Measurements from ENCODE around the gene ARID4A.

ARID4A gene

GRCh38 chr14:58281969-58282368 lies 16.4 kb upstream of the ARID4A start:
- Histone ChIP-seq H3K4me3 (ENCODE audit: insufficient read depth in 1 of 2, low read depth in 1 of 2, low read length in 2 of 2) (peak overlapping the region in 1 of 2 experiments; percentile 19), H4K91ac (ENCODE audit: low read length) (no peak overlapping the region)

GRCh38 chr14:58282925-58283593 lies 15.3 kb upstream of the ARID4A start:
- H2BK5ac ChIP-seq (ENCODE audit: low read depth, low read length, poor library complexity, severe bottlenecking): no peak overlapping the region
- peaks cover 13 to 75% of the 10 kb centered on the region in 2 experiments for H3K36me3 ChIP-seq (ENCODE audit: control insufficient read depth in 1 of 2, insufficient read depth in 2 of 2, low read depth in 1 of 2, low read length in 2 of 2)
- H3K18ac ChIP-seq (ENCODE audit: low read depth in 1 of 2, low read length in 2 of 2): no peak overlapping the region
- peak overlapping the region; percentile 28 for H3K27ac ChIP-seq (ENCODE audit: low read length, poor library complexity, severe bottlenecking)
- no peak overlapping the region for H3K4ac ChIP-seq (ENCODE audit: low read depth in 1 of 2, low read length in 2 of 2)
- H3K23ac ChIP-seq (ENCODE audit: low read length in 2 of 2): no peak overlapping the region
- peaks cover 5% of the 10 kb centered on the region for H3K79me1 ChIP-seq (replicated peaks; ENCODE audit: low read length, poor library complexity, severe bottlenecking)
- H3K14ac ChIP-seq (ENCODE audit: low read length in 2 of 2): no peak overlapping the region
- H2AK5ac ChIP-seq (ENCODE audit: low read length, severe bottlenecking): no peak overlapping the region
- DNase-seq: no peak
- no peak overlapping the region for H3K9ac ChIP-seq (ENCODE audit: low read length)
- no peak overlapping the region for H2AFZ ChIP-seq (ENCODE audit: low read depth, low read length)
- no peak overlapping the region for H4K8ac ChIP-seq (ENCODE audit: low read length)
- H2BK12ac ChIP-seq (ENCODE audit: low read length in 2 of 2): no peak overlapping the region
- no peak overlapping the region for H2BK15ac ChIP-seq (ENCODE audit: low read depth, poor library complexity, severe bottlenecking)
- H3K9me3 ChIP-seq (ENCODE audit: control insufficient read depth, low read length): no peaks in the 10 kb centered on the region
- WGBS: 89% methylated on average over 3 of the region's 4 CpGs
- H3K4me1 ChIP-seq (ENCODE audit: control insufficient read depth, insufficient read depth, low read depth, low read length): peaks cover 5% of the 10 kb centered on the region
- no peaks in the 10 kb centered on the region for H3K27me3 ChIP-seq (ENCODE audit: control insufficient read depth in 1 of 2, insufficient read depth in 1 of 2, low read length in 2 of 2)
- no peak overlapping the region for H3K4me2 ChIP-seq (ENCODE audit: low read length, poor library complexity, severe bottlenecking)
- no peak overlapping the region for H2BK120ac ChIP-seq (ENCODE audit: low read depth, low read length)
- H4K91ac ChIP-seq (ENCODE audit: low read length): no peak overlapping the region
- H3K4me3 ChIP-seq (ENCODE audit: insufficient read depth in 1 of 2, low read depth in 1 of 2, low read length in 2 of 2): no peak overlapping the region

More at GRCh38 chr14:58281969-58282368, 16.4 kb upstream of the ARID4A start:
- H2AFZ ChIP-seq (ENCODE audit: low read depth, low read length): no peak overlapping the region
- H4K8ac ChIP-seq (ENCODE audit: low read length): no peak overlapping the region
- no peaks in the 10 kb centered on the region for H3K27me3 ChIP-seq (ENCODE audit: control insufficient read depth in 1 of 2, insufficient read depth in 1 of 2, low read length in 2 of 2)
- H2BK120ac ChIP-seq (ENCODE audit: low read depth, low read length): no peak overlapping the region
- H2AK5ac ChIP-seq (ENCODE audit: low read length, severe bottlenecking): no peak overlapping the region
- H3K4me1 ChIP-seq (ENCODE audit: control insufficient read depth, insufficient read depth, low read depth, low read length): peaks cover 6% of the 10 kb centered on the region
- H2BK15ac ChIP-seq (ENCODE audit: low read depth, poor library complexity, severe bottlenecking): no peak overlapping the region
- H3K27ac ChIP-seq (ENCODE audit: low read length, poor library complexity, severe bottlenecking): peak overlapping the region; percentile 100
- H3K14ac ChIP-seq (ENCODE audit: low read length in 2 of 2): no peak overlapping the region
- H3K79me1 ChIP-seq (replicated peaks; ENCODE audit: low read length, poor library complexity, severe bottlenecking): peaks cover 7% of the 10 kb centered on the region
- H3K4ac ChIP-seq (ENCODE audit: low read depth in 1 of 2, low read length in 2 of 2): no peak overlapping the region
- no peak overlapping the region for H3K18ac ChIP-seq (ENCODE audit: low read depth in 1 of 2, low read length in 2 of 2)
- peaks cover 22 to 73% of the 10 kb centered on the region in 2 experiments for H3K36me3 ChIP-seq (ENCODE audit: control insufficient read depth in 1 of 2, insufficient read depth in 2 of 2, low read depth in 1 of 2, low read length in 2 of 2)
- peak overlapping the region; percentile 47 for H3K4me2 ChIP-seq (ENCODE audit: low read length, poor library complexity, severe bottlenecking)
- no peak overlapping the region for H3K23ac ChIP-seq (ENCODE audit: low read length in 2 of 2)
- H3K9ac ChIP-seq (ENCODE audit: low read length): peak overlapping the region; percentile 94
- no peak overlapping the region for H2BK5ac ChIP-seq (ENCODE audit: low read depth, low read length, poor library complexity, severe bottlenecking)
- H3K9me3 ChIP-seq (ENCODE audit: control insufficient read depth, low read length): no peaks in the 10 kb centered on the region
- no peak overlapping the region for H2BK12ac ChIP-seq (ENCODE audit: low read length in 2 of 2)
- no peak for DNase-seq
- WGBS: 95% methylated on average over 2 of the region's 3 CpGs

GRCh38 chr14:58283730-58284129 lies 14.6 kb upstream of the ARID4A start:
- Histone ChIP-seq H3K14ac (ENCODE audit: low read length in 2 of 2) (no peak overlapping the region), H4K91ac (ENCODE audit: low read length) (no peak overlapping the region), H3K18ac (ENCODE audit: low read depth in 1 of 2, low read length in 2 of 2) (no peak overlapping the region), H2BK12ac (ENCODE audit: low read length in 2 of 2) (no peak overlapping the region), H2BK5ac (ENCODE audit: low read depth, low read length, poor library complexity, severe bottlenecking) (no peak overlapping the region), H3K4me3 (ENCODE audit: insufficient read depth in 1 of 2, low read depth in 1 of 2, low read length in 2 of 2) (no peak overlapping the region), H2BK15ac (ENCODE audit: low read depth, poor library complexity, severe bottlenecking) (no peak overlapping the region), H4K8ac (ENCODE audit: low read length) (no peak overlapping the region), H3K27ac (ENCODE audit: low read length, poor library complexity, severe bottlenecking) (no peak overlapping the region), H3K36me3 (ENCODE audit: control insufficient read depth in 1 of 2, insufficient read depth in 2 of 2, low read depth in 1 of 2, low read length in 2 of 2) (peaks cover 10 to 75% of the 10 kb centered on the region in 2 experiments), H3K4me1 (ENCODE audit: control insufficient read depth, insufficient read depth, low read depth, low read length) (peaks cover 5% of the 10 kb centered on the region), H3K9ac (ENCODE audit: low read length) (no peak overlapping the region), H3K4me2 (ENCODE audit: low read length, poor library complexity, severe bottlenecking) (no peak overlapping the region), H3K4ac (ENCODE audit: low read depth in 1 of 2, low read length in 2 of 2) (no peak overlapping the region), H3K9me3 (ENCODE audit: control insufficient read depth, low read length) (no peaks in the 10 kb centered on the region), H2AK5ac (ENCODE audit: low read length, severe bottlenecking) (no peak overlapping the region), H2AFZ (ENCODE audit: low read depth, low read length) (no peak overlapping the region), H3K27me3 (ENCODE audit: control insufficient read depth in 1 of 2, insufficient read depth in 1 of 2, low read length in 2 of 2) (no peaks in the 10 kb centered on the region), H3K23ac (ENCODE audit: low read length in 2 of 2) (no peak overlapping the region), H3K79me1 (replicated peaks; ENCODE audit: low read length, poor library complexity, severe bottlenecking) (peaks cover 5% of the 10 kb centered on the region), H2BK120ac (ENCODE audit: low read depth, low read length) (no peak overlapping the region)
- no peak for DNase-seq

GRCh38 chr14:58285132-58285531 lies 13.2 kb upstream of the ARID4A start:
- no peak overlapping the region for H2AK5ac ChIP-seq (ENCODE audit: low read length, severe bottlenecking)
- peaks cover 3% of the 10 kb centered on the region for H3K4me1 ChIP-seq (ENCODE audit: control insufficient read depth, insufficient read depth, low read depth, low read length)
- H3K4me3 ChIP-seq (ENCODE audit: insufficient read depth in 1 of 2, low read depth in 1 of 2, low read length in 2 of 2): no peak overlapping the region
- no peak overlapping the region for H3K9ac ChIP-seq (ENCODE audit: low read length)
- H4K8ac ChIP-seq (ENCODE audit: low read length): no peak overlapping the region
- no peak overlapping the region for H3K4me2 ChIP-seq (ENCODE audit: low read length, poor library complexity, severe bottlenecking)
- H2BK15ac ChIP-seq (ENCODE audit: low read depth, poor library complexity, severe bottlenecking): no peak overlapping the region
- H3K79me1 ChIP-seq (replicated peaks; ENCODE audit: low read length, poor library complexity, severe bottlenecking): peaks cover 7% of the 10 kb centered on the region
- H3K27ac ChIP-seq (ENCODE audit: low read length, poor library complexity, severe bottlenecking): no peak overlapping the region
- H3K27me3 ChIP-seq (ENCODE audit: control insufficient read depth in 1 of 2, insufficient read depth in 1 of 2, low read length in 2 of 2): no peaks in the 10 kb centered on the region
- H3K14ac ChIP-seq (ENCODE audit: low read length in 2 of 2): no peak overlapping the region
- H2BK120ac ChIP-seq (ENCODE audit: low read depth, low read length): no peak overlapping the region
- peaks cover 11 to 77% of the 10 kb centered on the region in 2 experiments for H3K36me3 ChIP-seq (ENCODE audit: control insufficient read depth in 1 of 2, insufficient read depth in 2 of 2, low read depth in 1 of 2, low read length in 2 of 2)
- H3K18ac ChIP-seq (ENCODE audit: low read depth in 1 of 2, low read length in 2 of 2): no peak overlapping the region
- H4K91ac ChIP-seq (ENCODE audit: low read length): no peak overlapping the region
- no peak for DNase-seq
- no peak overlapping the region for H3K4ac ChIP-seq (ENCODE audit: low read depth in 1 of 2, low read length in 2 of 2)
- no peak overlapping the region for H3K23ac ChIP-seq (ENCODE audit: low read length in 2 of 2)
- 98% methylated on average over 3 of the region's 4 CpGs for WGBS
- no peak overlapping the region for H2BK5ac ChIP-seq (ENCODE audit: low read depth, low read length, poor library complexity, severe bottlenecking)
- H2BK12ac ChIP-seq (ENCODE audit: low read length in 2 of 2): no peak overlapping the region
- H2AFZ ChIP-seq (ENCODE audit: low read depth, low read length): no peak overlapping the region
- H3K9me3 ChIP-seq (ENCODE audit: control insufficient read depth, low read length): no peaks in the 10 kb centered on the region
